Measurements from ENCODE around the gene TEX48. TPM values are rescaled to one million over a fixed set of nuclear protein-coding genes. Genes with fewer than 3 reads are reported as not detected.

TEX48 gene
- total RNA-seq, 6 experiments from 2014 or later = not detected

DNA sequence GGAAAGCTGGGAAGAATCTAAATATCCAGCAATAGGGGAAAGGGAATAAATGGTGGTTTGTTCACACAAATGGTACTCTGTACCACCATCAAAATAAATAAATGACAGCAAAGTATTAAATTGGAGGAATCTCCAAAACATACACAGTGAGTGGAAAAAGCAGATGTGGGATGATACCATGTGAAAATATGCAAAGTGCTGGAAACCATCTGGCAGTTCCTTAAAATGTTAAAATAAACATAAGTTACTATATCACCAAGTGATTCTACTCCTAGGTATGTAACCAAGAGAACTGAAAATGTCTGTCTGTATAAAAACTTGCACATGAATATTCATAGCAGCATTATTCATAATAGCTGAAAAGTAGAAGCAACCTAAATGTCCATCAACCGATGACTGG is 41.9 kb upstream of the TEX48 start:
- DNase-seq = peak; percentile 55
- Mint-ChIP-seq H3K36me3 (ENCODE audit: low read depth) (peaks cover 10% of the 10 kb centered on the region; the same call in 1 of the 2 replicates), H3K9me3 (peaks cover 4% of the 10 kb centered on the region; the same call in 1 of the 2 replicates), H3K4me3 (no peak overlapping the region), H3K27me3 (ENCODE audit: insufficient read depth) (peaks cover 7% of the 10 kb centered on the region), H3K27ac (peak overlapping the region; percentile 40), H3K4me1 (ENCODE audit: low read depth) (peaks cover 57% of the 10 kb centered on the region)
- TF ChIP-seq, protein P1, sequence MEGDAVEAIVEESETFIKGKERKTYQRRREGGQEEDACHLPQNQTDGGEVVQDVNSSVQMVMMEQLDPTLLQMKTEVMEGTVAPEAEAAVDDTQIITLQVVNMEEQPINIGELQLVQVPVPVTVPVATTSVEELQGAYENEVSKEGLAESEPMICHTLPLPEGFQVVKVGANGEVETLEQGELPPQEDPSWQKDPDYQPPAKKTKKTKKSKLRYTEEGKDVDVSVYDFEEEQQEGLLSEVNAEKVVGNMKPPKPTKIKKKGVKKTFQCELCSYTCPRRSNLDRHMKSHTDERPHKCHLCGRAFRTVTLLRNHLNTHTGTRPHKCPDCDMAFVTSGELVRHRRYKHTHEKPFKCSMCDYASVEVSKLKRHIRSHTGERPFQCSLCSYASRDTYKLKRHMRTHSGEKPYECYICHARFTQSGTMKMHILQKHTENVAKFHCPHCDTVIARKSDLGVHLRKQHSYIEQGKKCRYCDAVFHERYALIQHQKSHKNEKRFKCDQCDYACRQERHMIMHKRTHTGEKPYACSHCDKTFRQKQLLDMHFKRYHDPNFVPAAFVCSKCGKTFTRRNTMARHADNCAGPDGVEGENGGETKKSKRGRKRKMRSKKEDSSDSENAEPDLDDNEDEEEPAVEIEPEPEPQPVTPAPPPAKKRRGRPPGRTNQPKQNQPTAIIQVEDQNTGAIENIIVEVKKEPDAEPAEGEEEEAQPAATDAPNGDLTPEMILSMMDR (IDR thresholded peaks at IDR 0.05) = no peak

DNA sequence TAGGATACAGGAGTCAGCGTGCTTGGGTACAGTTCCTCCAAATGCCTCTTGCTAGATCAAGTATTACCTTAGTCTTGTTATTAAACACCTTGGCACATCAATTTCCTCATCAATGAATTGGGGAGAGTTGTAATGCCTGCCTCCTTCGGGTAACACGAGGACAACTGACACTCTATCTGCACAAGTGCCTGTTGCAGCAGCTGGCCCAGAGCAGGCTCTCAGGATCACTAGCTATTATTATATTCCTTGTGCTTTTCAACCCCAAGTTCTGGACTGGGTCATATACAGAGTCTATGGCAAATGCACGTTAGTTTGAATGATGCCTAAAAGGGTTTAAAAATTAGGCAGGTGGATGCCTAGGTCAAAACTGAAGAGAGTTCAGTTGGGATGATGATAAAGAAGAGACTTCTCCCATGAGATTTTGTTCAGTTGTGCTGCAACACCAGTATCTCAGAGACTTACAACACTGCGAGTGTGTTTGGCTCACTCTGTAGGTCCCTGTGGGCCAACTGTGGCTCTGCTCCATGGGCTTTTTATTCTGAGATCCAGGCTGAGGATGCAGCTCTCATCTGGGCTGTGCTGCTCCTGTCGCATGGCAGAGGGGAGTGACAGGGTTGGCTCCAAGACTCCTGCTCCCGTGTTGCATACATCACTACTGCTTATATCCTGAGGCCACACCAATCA is 41.1 kb upstream of the TEX48 start:
- H3K36me3 Mint-ChIP-seq (ENCODE audit: low read depth) = peaks cover 10% of the 10 kb centered on the region
- H3K4me3 Mint-ChIP-seq = peak overlapping the region; percentile 51; the same call in 1 of the 2 replicates
- H3K27ac Mint-ChIP-seq = 0 out of 2 replicates have a peak overlapping the region, but pooled peaks have one; percentile 45
- DNase-seq = no peak
- peaks cover 10% of the 10 kb centered on the region for H3K9me3 Mint-ChIP-seq
- H3K27me3 Mint-ChIP-seq (ENCODE audit: insufficient read depth) = peaks cover 11% of the 10 kb centered on the region
- peaks cover 57% of the 10 kb centered on the region for H3K4me1 Mint-ChIP-seq (ENCODE audit: low read depth)
- TF ChIP-seq, protein P1 (IDR thresholded peaks at IDR 0.05) = no peak

DNA sequence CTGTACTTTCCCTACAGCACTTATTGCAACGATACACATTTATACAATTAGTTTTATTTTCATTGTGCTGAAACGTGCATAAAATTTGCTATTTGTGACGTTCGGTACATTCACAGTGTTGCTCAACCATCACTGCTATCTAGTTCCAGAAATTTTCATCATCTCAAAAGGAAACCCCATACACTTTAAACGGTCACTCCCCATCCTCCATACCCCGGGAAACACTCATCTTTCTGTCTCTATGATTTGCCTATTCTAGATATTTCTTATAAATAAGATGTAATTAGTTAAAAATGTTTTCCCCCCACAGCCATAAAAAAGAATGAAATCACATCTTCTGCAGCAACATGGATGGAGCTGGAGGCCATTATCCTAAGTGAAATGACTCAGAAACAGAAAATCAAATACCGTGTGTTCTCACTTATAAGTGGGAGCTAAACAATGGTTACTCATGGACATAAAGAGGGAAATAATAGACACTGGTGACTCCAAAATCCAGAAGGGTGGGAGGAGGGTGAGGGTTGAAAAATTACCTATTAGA is 40.2 kb upstream of the TEX48 start:
- peaks cover 15% of the 10 kb centered on the region for H3K9me3 Mint-ChIP-seq
- peak overlapping the region; percentile 51 for H3K4me3 Mint-ChIP-seq
- H3K27me3 Mint-ChIP-seq (ENCODE audit: insufficient read depth) = peaks cover 20% of the 10 kb centered on the region
- DNase-seq = peak; percentile 60
- peaks cover 11% of the 10 kb centered on the region for H3K36me3 Mint-ChIP-seq (ENCODE audit: low read depth)
- H3K4me1 Mint-ChIP-seq (ENCODE audit: low read depth) = peaks cover 57% of the 10 kb centered on the region
- TF ChIP-seq, protein P1 (IDR thresholded peaks at IDR 0.05) = no peak
- peak overlapping the region; percentile 45 for H3K27ac Mint-ChIP-seq

DNA sequence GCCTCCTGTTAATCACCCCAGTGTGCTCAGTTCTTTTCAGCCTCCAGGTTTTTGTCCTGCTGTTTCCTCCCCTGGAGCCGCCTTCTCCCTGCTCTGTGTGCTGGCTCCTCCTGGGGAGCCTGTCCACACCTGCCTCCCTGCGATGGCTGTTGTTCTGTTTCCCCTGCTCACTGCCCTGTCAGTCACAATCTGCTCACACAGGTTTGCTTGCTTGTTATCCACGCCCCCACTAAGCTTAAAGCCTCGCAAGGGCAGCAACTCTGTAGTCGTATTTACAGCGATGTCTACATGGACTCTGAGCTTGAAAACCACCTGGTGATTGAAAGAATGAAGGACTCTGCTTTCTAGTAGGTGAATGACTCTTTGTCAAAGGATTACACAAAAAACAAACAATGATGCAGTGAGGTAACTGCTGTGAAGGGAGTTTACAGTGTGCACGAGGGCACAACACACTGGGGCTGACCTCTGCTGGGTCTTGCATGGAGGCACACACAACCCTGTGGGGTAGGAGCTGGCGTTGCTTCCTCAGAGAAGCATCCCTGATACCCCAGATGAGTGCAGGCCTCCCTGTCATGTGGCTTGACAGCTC is 39.6 kb upstream of the TEX48 start:
- Mint-ChIP-seq H3K4me1 (ENCODE audit: low read depth) (peaks cover 56% of the 10 kb centered on the region), H3K4me3 (peak overlapping the region; percentile 51)
- TF ChIP-seq, protein P1 (IDR thresholded peaks at IDR 0.05) = no peak

DNA sequence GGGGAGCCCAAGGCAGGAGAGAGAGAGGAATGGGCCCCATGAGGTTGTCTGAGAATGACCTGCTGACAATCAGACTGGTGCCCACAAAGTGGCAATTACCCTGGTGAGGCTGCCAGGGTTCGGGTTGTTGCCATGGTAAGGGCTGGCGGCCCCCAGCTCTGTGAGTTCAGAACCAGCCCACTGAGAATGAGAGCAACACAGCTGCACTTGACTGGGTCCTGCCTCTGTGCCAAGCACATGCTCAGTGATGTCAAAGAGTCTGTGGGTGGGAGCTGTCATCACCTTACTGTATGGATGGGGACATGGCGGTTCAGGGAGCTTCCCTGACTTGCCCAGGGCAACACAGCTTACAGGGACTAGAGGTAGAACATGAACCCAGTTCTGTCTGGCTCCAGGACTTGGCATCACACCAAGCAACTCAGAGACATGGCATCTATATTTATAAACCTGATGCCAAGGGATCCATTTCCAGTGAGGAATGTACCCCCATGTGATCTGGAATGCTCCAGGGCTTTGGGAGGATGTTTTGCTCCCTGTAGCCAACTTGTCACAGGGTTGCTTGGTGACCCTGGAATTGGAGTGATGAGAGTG is 38.2 kb upstream of the TEX48 start:
- Mint-ChIP-seq H3K27me3 (ENCODE audit: insufficient read depth) (peaks cover 34% of the 10 kb centered on the region), H3K4me3 (no peak overlapping the region), H3K27ac (no peak overlapping the region), H3K4me1 (ENCODE audit: low read depth) (peaks cover 42% of the 10 kb centered on the region), H3K9me3 (peaks cover 15% of the 10 kb centered on the region), H3K36me3 (ENCODE audit: low read depth) (peaks cover 11% of the 10 kb centered on the region)
- DNase-seq = peak; percentile 24
- TF ChIP-seq, protein P1 (IDR thresholded peaks at IDR 0.05) = no peak

More for the DNA sequence above, 39.6 kb upstream of the TEX48 start:
- no peak for DNase-seq
- H3K36me3 Mint-ChIP-seq (ENCODE audit: low read depth) = peaks cover 11% of the 10 kb centered on the region
- peaks cover 23% of the 10 kb centered on the region for H3K27me3 Mint-ChIP-seq (ENCODE audit: insufficient read depth)
- H3K27ac Mint-ChIP-seq = peak overlapping the region; percentile 45
- H3K9me3 Mint-ChIP-seq = peaks cover 15% of the 10 kb centered on the region

Measured in HFFc6 (cell line).